Measurements from ENCODE around the gene CADM3. TPM values are rescaled to one million over a fixed set of nuclear protein-coding genes. Genes with fewer than 3 reads are reported as not detected.
A peak's percentile ranks its signal among the peaks of the same experiment; 100 is the strongest.

Gene CADM3
- total RNA-seq, 5 donors from 2014 or later (not counting 1 experiment from before 2014, with no cell fraction given): not detected

DNA sequence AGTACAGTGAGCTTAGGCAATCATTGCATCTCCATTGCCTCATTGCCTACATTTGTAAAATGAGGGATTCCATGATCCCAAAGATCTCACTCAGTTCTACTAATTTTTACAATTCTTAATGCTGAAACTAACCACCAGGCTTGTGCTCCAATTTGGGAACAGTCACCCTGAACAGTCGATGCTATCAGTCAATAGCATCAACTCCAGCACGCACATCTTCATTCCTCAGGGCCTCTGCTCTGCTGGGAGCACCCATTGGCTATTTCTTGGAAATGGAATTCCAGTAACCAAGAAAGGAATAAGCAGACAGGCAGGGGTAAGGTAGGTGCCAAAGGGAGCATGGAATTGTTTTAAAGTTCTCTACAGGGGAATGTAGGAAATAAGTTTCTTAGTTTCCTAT is 19.0 kb downstream of the CADM3 start:
- H3K4me1 ChIP-seq (ENCODE audit: control insufficient read depth in 1 of 2, extremely low read depth in 1 of 2, insufficient read depth in 2 of 2, low read length in 2 of 2): peaks cover 0 to 6% of the 10 kb centered on the region in 2 experiments
- ChIA-PET CTCF (no interaction called here), POLR2A (no interaction called here)
- H3K36me3 Mint-ChIP-seq: no peaks in the 10 kb centered on the region
- no peak for ATAC-seq (replicated peaks in 1 of 4)
- peaks cover 2 to 28% of the 10 kb centered on the region in 2 experiments for H3K27me3 ChIP-seq (replicated peaks in 1 of 2; ENCODE audit: control insufficient read depth in 2 of 2, extremely low read depth in 1 of 2, insufficient read depth in 2 of 2, low read length in 1 of 2)
- H3K9me3 Mint-ChIP-seq: no peaks in the 10 kb centered on the region
- no peak overlapping the region for H3K27ac Mint-ChIP-seq
- H3K4me3 ChIP-seq (ENCODE audit: control insufficient read depth in 1 of 2, extremely low read depth in 1 of 2, low read length in 1 of 2): no peak overlapping the region
- H3K4me1 Mint-ChIP-seq: peaks cover 11% of the 10 kb centered on the region in 3 donors
- no peaks in the 10 kb centered on the region for H3K36me3 ChIP-seq (ENCODE audit: control insufficient read depth in 2 of 2, extremely low read depth in 1 of 2, insufficient read depth in 1 of 2, low read length in 1 of 2)
- DNase-seq: no peak
- no peak overlapping the region for H3K27ac ChIP-seq (ENCODE audit: low read length)
- no peaks in the 10 kb centered on the region for H3K9me3 ChIP-seq
- no CpG with 5 or more reads among the region's 2 CpGs for WGBS (ENCODE audit: insufficient coverage)
- H3K4me3 Mint-ChIP-seq: no peak overlapping the region
- H3K27me3 Mint-ChIP-seq: peaks cover 56 to 61% of the 10 kb centered on the region in 2 donors

DNA sequence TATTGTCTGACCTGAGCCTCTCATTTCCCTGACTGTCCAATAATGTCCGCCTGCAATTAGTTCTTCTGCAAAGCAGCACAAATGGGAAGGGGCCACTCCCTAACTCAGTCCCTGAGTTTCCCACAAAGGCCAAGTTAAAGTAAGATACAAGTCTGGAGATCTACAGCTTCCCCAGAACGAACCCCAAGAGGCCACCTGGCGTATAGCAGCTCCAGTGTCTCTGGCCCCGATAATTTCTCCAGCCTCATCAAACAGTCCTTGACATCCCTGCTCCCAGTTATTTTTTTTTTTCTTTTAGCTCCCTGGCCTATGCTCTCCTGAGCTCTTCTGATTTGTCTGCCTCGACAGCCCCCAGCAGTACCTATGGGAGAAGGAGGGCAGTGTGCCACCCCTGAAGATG is 25.1 kb downstream of the CADM3 start:
- Histone ChIP-seq H3K4me3 (ENCODE audit: control insufficient read depth in 1 of 2, extremely low read depth in 1 of 2, low read length in 1 of 2) (no peak overlapping the region), H3K4me1 (ENCODE audit: control insufficient read depth in 1 of 2, extremely low read depth in 1 of 2, insufficient read depth in 2 of 2, low read length in 2 of 2) (peaks cover 2 to 5% of the 10 kb centered on the region in 2 experiments), H3K36me3 (ENCODE audit: control insufficient read depth in 2 of 2, extremely low read depth in 1 of 2, insufficient read depth in 1 of 2, low read length in 1 of 2) (no peaks in the 10 kb centered on the region), H3K27ac (ENCODE audit: low read length) (no peak overlapping the region), H3K9me3 (no peaks in the 10 kb centered on the region), H3K27me3 (replicated peaks in 1 of 2; ENCODE audit: control insufficient read depth in 2 of 2, extremely low read depth in 1 of 2, insufficient read depth in 2 of 2, low read length in 1 of 2) (peaks cover 0 to 25% of the 10 kb centered on the region in 2 experiments)
- DNase-seq: no peak
- ChIA-PET CTCF (interaction anchor here (0.6 to 1.6 kb wide), 4 partner anchors 18 to 954 kb away, joined by 3 to 6 read pairs (median 4); no protein-coding TSS in a partner anchor), POLR2A (no interaction called here)
- no peak for ATAC-seq (replicated peaks in 1 of 4)
- Mint-ChIP-seq H3K27me3 (peaks cover 34 to 45% of the 10 kb centered on the region in 2 donors), H3K4me1 (peaks cover 0 to 12% (median 3%) of the 10 kb centered on the region in 3 donors), H3K36me3 (no peaks in the 10 kb centered on the region), H3K9me3 (no peaks in the 10 kb centered on the region), H3K27ac (no peak overlapping the region), H3K4me3 (no peak overlapping the region)
- 65% methylated on average over 4 of the region's 5 CpGs for WGBS (ENCODE audit: insufficient coverage)

DNA sequence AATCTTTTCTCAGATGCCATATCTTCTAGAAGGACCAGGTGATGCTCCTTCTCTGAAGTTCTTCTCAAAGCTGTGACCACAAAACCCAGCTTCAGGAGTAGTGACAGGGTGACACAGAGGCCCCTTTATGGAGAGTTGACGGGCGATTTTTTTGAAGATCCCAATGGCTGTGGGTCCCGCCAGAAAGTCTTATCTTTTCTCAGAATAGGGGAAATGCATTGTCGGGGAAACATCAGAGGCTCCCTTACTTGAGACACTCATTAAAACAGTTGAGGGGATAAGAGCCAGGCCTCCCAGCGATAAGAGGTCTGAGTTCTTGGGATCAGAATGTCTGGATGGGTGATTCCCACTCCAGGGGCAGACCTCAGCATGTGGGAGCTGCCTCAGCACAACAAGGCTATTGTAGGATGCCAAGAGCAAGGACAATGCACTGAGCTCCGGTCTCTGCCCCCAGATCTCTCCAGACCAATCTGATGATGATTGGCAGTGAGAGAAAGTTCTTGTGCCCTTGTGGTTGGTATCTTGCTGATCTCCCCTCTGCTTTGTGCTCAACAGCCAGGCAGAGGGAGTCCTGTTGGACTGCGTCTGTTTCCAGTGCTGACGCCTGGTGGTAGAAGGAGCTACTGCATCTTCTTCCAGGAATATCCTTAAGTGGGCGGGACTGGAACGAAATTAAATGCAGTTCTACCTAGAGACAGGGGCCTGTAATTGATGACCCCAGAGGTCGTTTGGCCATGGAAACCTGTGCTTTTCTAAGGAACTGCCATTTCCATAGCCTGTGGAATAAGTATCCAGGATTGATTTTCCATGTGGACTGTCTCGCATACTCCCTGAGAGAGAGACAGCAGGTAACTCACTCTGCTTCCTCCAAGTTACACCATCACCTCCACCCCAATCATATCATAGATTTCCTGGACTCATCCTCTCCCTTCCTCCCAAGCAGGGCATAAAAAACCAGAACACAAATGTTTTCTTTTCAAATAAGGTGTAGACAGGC is 26.4 kb downstream of the CADM3 start:
- 24% methylated on average over 7 of the region's 12 CpGs for WGBS (ENCODE audit: insufficient coverage)
- Histone ChIP-seq H3K36me3 (ENCODE audit: control insufficient read depth in 2 of 2, extremely low read depth in 1 of 2, insufficient read depth in 1 of 2, low read length in 1 of 2) (no peaks in the 10 kb centered on the region), H3K27ac (ENCODE audit: low read length) (no peak overlapping the region), H3K9me3 (no peaks in the 10 kb centered on the region), H3K4me3 (ENCODE audit: control insufficient read depth in 1 of 2, extremely low read depth in 1 of 2, low read length in 1 of 2) (no peak overlapping the region), H3K27me3 (replicated peaks in 1 of 2; ENCODE audit: control insufficient read depth in 2 of 2, extremely low read depth in 1 of 2, insufficient read depth in 2 of 2, low read length in 1 of 2) (peaks cover 0 to 32% of the 10 kb centered on the region in 2 experiments), H3K4me1 (ENCODE audit: control insufficient read depth in 1 of 2, extremely low read depth in 1 of 2, insufficient read depth in 2 of 2, low read length in 2 of 2) (peaks cover 2 to 12% of the 10 kb centered on the region in 2 experiments)
- H3K27me3 Mint-ChIP-seq: peaks cover 38 to 52% of the 10 kb centered on the region in 2 donors
- no peak overlapping the region for H3K4me3 Mint-ChIP-seq
- ChIA-PET POLR2A (no interaction called here), CTCF (interaction anchor here (0.6 to 1.0 kb wide), 4 partner anchors 11 to 750 kb away, joined by 3 to 4 read pairs (median 4); no protein-coding TSS in a partner anchor)
- ATAC-seq (replicated peaks in 1 of 4): peak in 2 of 4 experiments; percentile 40 to 60
- peak in 14 of 35 experiments; percentile 4 to 46 (median 14) for DNase-seq
- no peaks in the 10 kb centered on the region for H3K9me3 Mint-ChIP-seq
- H3K36me3 Mint-ChIP-seq: no peaks in the 10 kb centered on the region
- no peak overlapping the region for H3K27ac Mint-ChIP-seq
- H3K4me1 Mint-ChIP-seq: peaks cover 2 to 16% (median 3%) of the 10 kb centered on the region in 3 donors

DNA sequence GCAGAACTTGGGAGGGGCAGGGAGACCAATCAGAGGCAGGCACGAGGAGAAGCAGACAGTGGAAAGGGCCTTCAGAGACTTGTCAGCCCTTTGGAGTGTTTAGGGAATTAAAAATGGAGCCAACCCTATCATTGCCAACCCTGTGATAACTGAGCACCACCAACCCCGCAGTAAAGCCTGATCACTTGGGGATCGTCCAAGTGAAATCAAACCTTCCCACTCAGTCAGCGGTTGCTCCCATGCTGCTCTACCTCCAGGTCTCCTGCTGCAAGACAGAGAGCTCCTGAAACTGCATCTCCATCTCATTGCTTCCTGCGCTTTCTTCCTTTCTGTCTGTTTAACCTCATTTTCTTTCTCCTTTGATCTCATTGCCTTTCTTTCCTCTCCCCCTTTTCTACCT is 28.5 kb downstream of the CADM3 start:
- H3K4me3 Mint-ChIP-seq: no peak overlapping the region
- 90% methylated on average over 4 of the region's 5 CpGs for WGBS (ENCODE audit: insufficient coverage)
- Histone ChIP-seq H3K27ac (ENCODE audit: low read length) (no peak overlapping the region), H3K4me3 (ENCODE audit: control insufficient read depth in 1 of 2, extremely low read depth in 1 of 2, low read length in 1 of 2) (no peak overlapping the region), H3K36me3 (ENCODE audit: control insufficient read depth in 2 of 2, extremely low read depth in 1 of 2, insufficient read depth in 1 of 2, low read length in 1 of 2) (no peaks in the 10 kb centered on the region), H3K27me3 (replicated peaks in 1 of 2; ENCODE audit: control insufficient read depth in 2 of 2, extremely low read depth in 1 of 2, insufficient read depth in 2 of 2, low read length in 1 of 2) (peaks cover 0 to 45% of the 10 kb centered on the region in 2 experiments), H3K4me1 (ENCODE audit: control insufficient read depth in 1 of 2, extremely low read depth in 1 of 2, insufficient read depth in 2 of 2, low read length in 2 of 2) (peaks cover 2 to 12% of the 10 kb centered on the region in 2 experiments), H3K9me3 (no peaks in the 10 kb centered on the region)
- H3K27me3 Mint-ChIP-seq: peaks cover 50 to 57% of the 10 kb centered on the region in 2 donors
- H3K4me1 Mint-ChIP-seq: peaks cover 2 to 16% (median 3%) of the 10 kb centered on the region in 3 donors
- DNase-seq (no peak), ATAC-seq (replicated peaks in 1 of 4) (no peak)
- H3K9me3 Mint-ChIP-seq: no peaks in the 10 kb centered on the region
- CTCF ChIA-PET: interaction anchor here in 1 of 2 donors (0.6 kb wide), 1 partner anchor 20 kb away, joined by 4 read pairs; no protein-coding TSS in a partner anchor
- no peak overlapping the region for H3K27ac Mint-ChIP-seq
- POLR2A ChIA-PET: no interaction called here
- H3K36me3 Mint-ChIP-seq: no peaks in the 10 kb centered on the region

DNA sequence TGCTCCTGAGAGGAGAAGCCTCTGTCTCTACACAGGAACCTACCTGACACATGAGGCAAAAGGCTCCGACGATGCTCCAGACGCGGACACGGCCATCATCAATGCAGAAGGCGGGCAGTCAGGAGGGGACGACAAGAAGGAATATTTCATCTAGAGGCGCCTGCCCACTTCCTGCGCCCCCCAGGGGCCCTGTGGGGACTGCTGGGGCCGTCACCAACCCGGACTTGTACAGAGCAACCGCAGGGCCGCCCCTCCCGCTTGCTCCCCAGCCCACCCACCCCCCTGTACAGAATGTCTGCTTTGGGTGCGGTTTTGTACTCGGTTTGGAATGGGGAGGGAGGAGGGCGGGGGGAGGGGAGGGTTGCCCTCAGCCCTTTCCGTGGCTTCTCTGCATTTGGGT is 29.4 kb downstream of the CADM3 start:
- no peak for DNase-seq
- Mint-ChIP-seq H3K27me3 (peaks cover 55 to 66% of the 10 kb centered on the region in 2 donors), H3K27ac (no peak overlapping the region)

DNA sequence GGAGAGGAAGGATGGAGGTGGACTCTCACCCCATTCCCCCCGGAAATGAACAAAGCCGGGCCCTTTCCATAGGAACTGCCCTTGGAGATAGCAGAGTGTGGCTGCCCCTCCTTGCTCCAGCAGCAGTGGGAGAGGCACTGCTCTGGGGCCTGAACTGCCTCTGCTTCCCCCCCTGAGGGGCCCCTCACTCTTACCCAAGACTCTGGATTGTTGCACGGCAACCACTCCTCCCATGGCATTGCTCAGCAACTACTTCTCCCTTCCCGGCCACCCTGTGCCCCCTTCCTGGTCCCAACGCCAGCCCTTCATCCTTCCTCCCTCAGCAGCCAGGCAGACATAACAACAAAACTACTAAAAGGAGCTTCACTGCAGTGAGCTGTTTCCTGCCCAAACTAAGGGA is 30.2 kb downstream of the CADM3 start:
- peaks cover 0 to 58% of the 10 kb centered on the region in 2 experiments for H3K27me3 ChIP-seq (replicated peaks in 1 of 2; ENCODE audit: control insufficient read depth in 2 of 2, extremely low read depth in 1 of 2, insufficient read depth in 2 of 2, low read length in 1 of 2)
- Mint-ChIP-seq H3K9me3 (no peaks in the 10 kb centered on the region), H3K36me3 (no peaks in the 10 kb centered on the region), H3K4me1 (peaks cover 2 to 16% (median 3%) of the 10 kb centered on the region in 3 donors), H3K27ac (no peak overlapping the region), H3K27me3 (peaks cover 54 to 69% of the 10 kb centered on the region in 2 donors), H3K4me3 (peak overlapping the region in 1 of 3 donors; percentile 24)
- peaks cover 2 to 12% of the 10 kb centered on the region in 2 experiments for H3K4me1 ChIP-seq (ENCODE audit: control insufficient read depth in 1 of 2, extremely low read depth in 1 of 2, insufficient read depth in 2 of 2, low read length in 2 of 2)
- 0% methylated on average over 1 of the region's 5 CpGs for WGBS (ENCODE audit: insufficient coverage)
- ChIA-PET CTCF (interaction anchor here (0.5 to 1.0 kb wide), 2 partner anchors 9 to 1007 kb away, joined by 3 to 7 read pairs; no protein-coding TSS in a partner anchor), POLR2A (no interaction called here)
- no peaks in the 10 kb centered on the region for H3K36me3 ChIP-seq (ENCODE audit: control insufficient read depth in 2 of 2, extremely low read depth in 1 of 2, insufficient read depth in 1 of 2, low read length in 1 of 2)
- H3K4me3 ChIP-seq (ENCODE audit: control insufficient read depth in 1 of 2, extremely low read depth in 1 of 2, low read length in 1 of 2): no peak overlapping the region
- no peak overlapping the region for H3K27ac ChIP-seq (ENCODE audit: low read length)
- no peaks in the 10 kb centered on the region for H3K9me3 ChIP-seq
- no peak for ATAC-seq (replicated peaks in 1 of 4)
- no peak for DNase-seq

More for the DNA sequence above, 29.4 kb downstream of the CADM3 start:
- Histone ChIP-seq H3K4me1 (ENCODE audit: control insufficient read depth in 1 of 2, extremely low read depth in 1 of 2, insufficient read depth in 2 of 2, low read length in 2 of 2) (peaks cover 2 to 12% of the 10 kb centered on the region in 2 experiments), H3K36me3 (ENCODE audit: control insufficient read depth in 2 of 2, extremely low read depth in 1 of 2, insufficient read depth in 1 of 2, low read length in 1 of 2) (no peaks in the 10 kb centered on the region), H3K4me3 (ENCODE audit: control insufficient read depth in 1 of 2, extremely low read depth in 1 of 2, low read length in 1 of 2) (no peak overlapping the region), H3K27ac (ENCODE audit: low read length) (no peak overlapping the region), H3K27me3 (replicated peaks in 1 of 2; ENCODE audit: control insufficient read depth in 2 of 2, extremely low read depth in 1 of 2, insufficient read depth in 2 of 2, low read length in 1 of 2) (peaks cover 0 to 53% of the 10 kb centered on the region in 2 experiments), H3K9me3 (no peaks in the 10 kb centered on the region)
- peaks cover 2 to 16% (median 3%) of the 10 kb centered on the region in 3 donors for H3K4me1 Mint-ChIP-seq
- 28% methylated on average over 6 of the region's 18 CpGs for WGBS (ENCODE audit: insufficient coverage)
- H3K9me3 Mint-ChIP-seq: no peaks in the 10 kb centered on the region
- POLR2A ChIA-PET: interaction anchor here in 1 of 2 donors (0.6 kb wide), 1 partner anchor 10 kb away, joined by 11 read pairs; no protein-coding TSS in a partner anchor
- H3K4me3 Mint-ChIP-seq: peak overlapping the region in 1 of 3 donors; percentile 37
- CTCF ChIA-PET: no interaction called here
- H3K36me3 Mint-ChIP-seq: no peaks in the 10 kb centered on the region
- no peak for ATAC-seq (replicated peaks in 1 of 4)
